Thyroid gland (tissue), 4 donors: ENCODE measurements around the gene DNAH10.

ENCODE experiments used
- CTCF ChIP-seq, 6 experiments: fragments of 200-600 bp in 3 of 6; fragments of 450-650 bp in 3 of 6; sonication (generic) in 3 of 6; IDR thresholded peaks; one replicate each; pipeline ENCODE4 v1.5.1; 2016 to 2019; ENCODE audit warnings: antibody characterized with exemption in 6 of 6, mild to moderate bottlenecking in 2 of 6, inconsistent platforms in 1 of 6, moderate library complexity in 1 of 6
- POLR2A ChIP-seq, 2 donors: fragments of 450-650 bp; IDR thresholded peaks; one replicate each; pipeline ENCODE4 v1.6.1; 2017; ENCODE audit warnings: antibody characterized with exemption in 2 of 2, mild to moderate bottlenecking in 2 of 2, moderate library complexity in 1 of 2

DNA sequence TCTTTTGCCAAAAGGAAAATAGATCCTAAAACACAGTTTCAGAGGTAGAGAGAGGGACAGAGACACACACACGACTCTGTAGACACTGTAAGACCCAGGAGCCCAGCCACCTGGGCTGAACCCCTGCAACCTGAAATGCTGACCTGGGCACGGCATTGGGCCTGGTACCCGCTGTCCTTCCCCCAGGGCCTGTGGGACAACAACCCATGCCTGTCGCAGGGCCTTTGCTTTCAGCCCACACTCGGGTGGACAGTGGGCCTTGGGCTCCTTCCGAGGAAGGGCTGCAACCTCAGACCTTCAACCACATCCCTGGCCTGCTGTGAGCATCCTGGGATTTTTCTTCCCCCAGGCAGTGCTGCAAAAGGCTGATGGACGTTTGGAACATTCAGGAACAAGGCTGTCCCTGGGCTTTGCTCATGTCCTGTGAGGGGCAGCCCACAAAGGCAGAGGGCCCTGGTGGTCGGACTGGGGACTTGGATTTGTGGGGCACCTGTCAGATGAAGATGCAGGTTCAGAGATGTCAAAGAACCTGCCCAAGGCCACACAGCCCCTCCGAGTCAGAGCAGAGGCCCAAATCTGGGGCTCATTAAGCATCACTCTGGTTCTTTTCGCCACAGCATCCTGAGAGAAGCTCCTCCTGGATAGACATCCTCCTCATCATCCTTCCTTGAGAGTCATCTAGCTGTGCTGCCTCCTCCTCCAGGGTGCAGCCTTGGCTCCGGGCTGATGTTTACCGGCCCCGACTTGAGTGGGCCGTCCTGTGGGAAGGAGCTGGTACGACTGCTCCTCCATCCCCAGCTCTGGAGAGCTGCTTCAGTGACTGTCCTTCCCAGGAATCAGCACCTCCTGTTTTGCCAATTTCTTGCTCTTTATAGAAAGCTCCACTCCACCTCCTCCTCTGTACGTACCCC, 177.9 kb downstream of the DNAH10 start:
- TF ChIP-seq POLR2A (IDR thresholded peaks at IDR 0.05) (no peak), CTCF (IDR thresholded peaks at IDR 0.05) (no peak)
